Large intestine (tissue), 3 donors: ENCODE data around the gene UBTF. TPM values are rescaled to one million over a fixed set of nuclear protein-coding genes. Genes with fewer than 3 reads are reported as not detected.

Experiments
- DNase-seq, 2 donors: peaks; one replicate each; pipeline versions ENCODE4 v3.0.0 to v3.0.0-alpha.2; 2013
- H3K27ac ChIP-seq: one replicate; pipeline ENCODE4 v1.5.1; 2013; ENCODE audit warnings: low read length
- H3K27me3 ChIP-seq: 2 replicates; pipeline ENCODE4 v1.6.1; 2013; ENCODE audit warnings: low read length; ENCODE audit not compliant: control insufficient read depth, insufficient read depth
- H3K36me3 ChIP-seq: 2 replicates; pipeline ENCODE4 v1.6.1; 2013; ENCODE audit warnings: low read length; ENCODE audit not compliant: control insufficient read depth, insufficient read depth
- H3K4me1 ChIP-seq: one replicate; pipeline ENCODE4 v1.6.1; 2013; ENCODE audit warnings: low read length; ENCODE audit not compliant: control insufficient read depth, insufficient read depth
- H3K4me3 ChIP-seq: one replicate; pipeline ENCODE4 v1.5.1; 2013; ENCODE audit warnings: low read length
- H3K9me3 ChIP-seq: one replicate; pipeline ENCODE4 v1.6.1; 2013; ENCODE audit warnings: mild to moderate bottlenecking, low read depth, low read length, moderate library complexity; ENCODE audit not compliant: control insufficient read depth
- WGBS: methylation state at CpG from one replicate; pipeline ENCODE4 v1.1.5; 2013; ENCODE audit warnings: low lambda C conversion rate; ENCODE audit not compliant: insufficient coverage; 5-methylcytosine and 5-hydroxymethylcytosine counted together
- polyA plus RNA-seq: library from polyadenylated mRNA; unstranded; fragments of 120-200 nt; gene quantifications from one replicate; pipeline ENCODE4 v1.2.1, GENCODE V29; 2013

UBTF gene
- polyA plus RNA-seq, 1 donor = 67.4 TPM

GRCh38 chr17:44223541-44224071 lies 4.1 kb upstream of the UBTF start:
- Histone ChIP-seq H3K27ac (no peak overlapping the region), H3K36me3 (no peaks in the 10 kb centered on the region), H3K4me1 (peaks cover 8% of the 10 kb centered on the region), H3K9me3 (peaks cover 2% of the 10 kb centered on the region), H3K27me3 (no peaks in the 10 kb centered on the region), H3K4me3 (no peak overlapping the region)
- DNase-seq = peak in 1 of 2 donors; percentile 2
- no CpG with 5 or more reads among the region's 7 CpGs for WGBS

- H3K4me1 ChIP-seq = peaks cover 17% of the 10 kb centered on the region
- 0% methylated on average over 3 of the region's 36 CpGs for WGBS
- H3K27ac ChIP-seq = peak overlapping the region; percentile 95
- peak overlapping the region; percentile 97 for H3K4me3 ChIP-seq
- no peaks in the 10 kb centered on the region for H3K36me3 ChIP-seq
- DNase-seq = peak; percentile 45 to 71
- no peaks in the 10 kb centered on the region for H3K27me3 ChIP-seq
- peaks cover 2% of the 10 kb centered on the region for H3K9me3 ChIP-seq
Observed at GRCh38 chr17:44222112-44222869, 2.8 kb upstream of the UBTF start.

GRCh38 chr17:44221862-44222111 lies 2.3 kb upstream of the UBTF start:
- Histone ChIP-seq H3K36me3 (peaks cover 3% of the 10 kb centered on the region), H3K9me3 (peaks cover 2% of the 10 kb centered on the region), H3K4me1 (peaks cover 18% of the 10 kb centered on the region), H3K4me3 (peak overlapping the region; percentile 97), H3K27ac (peak overlapping the region; percentile 95), H3K27me3 (no peaks in the 10 kb centered on the region)
- 0% methylated on average over 3 of the region's 17 CpGs for WGBS
- DNase-seq = no peak

GRCh38 chr17:44221084-44221861 lies 1.8 kb upstream of the UBTF start:
- peaks cover 8% of the 10 kb centered on the region for H3K36me3 ChIP-seq
- peaks cover 2% of the 10 kb centered on the region for H3K9me3 ChIP-seq
- peak overlapping the region; percentile 95 for H3K27ac ChIP-seq
- peak; percentile 58 to 87 for DNase-seq
- whole genome bisulfite sequencing = no CpG with 5 or more reads among the region's 54 CpGs
- no peaks in the 10 kb centered on the region for H3K27me3 ChIP-seq
- peaks cover 18% of the 10 kb centered on the region for H3K4me1 ChIP-seq
- peak overlapping the region; percentile 97 for H3K4me3 ChIP-seq

- WGBS = no CpG with 5 or more reads among the region's 108 CpGs
- DNase-seq = peak in 1 of 2 donors; percentile 79
- Histone ChIP-seq H3K4me1 (peaks cover 18% of the 10 kb centered on the region), H3K27ac (peak overlapping the region; percentile 95), H3K9me3 (peaks cover 2% of the 10 kb centered on the region), H3K4me3 (peak overlapping the region; percentile 97), H3K27me3 (no peaks in the 10 kb centered on the region), H3K36me3 (peaks cover 16% of the 10 kb centered on the region)
Observed at GRCh38 chr17:44220213-44221083, 973 bp upstream of the UBTF start.

GRCh38 chr17:44219108-44219615 lies 313 bp downstream of the UBTF start:
- Histone ChIP-seq H3K36me3 (peaks cover 29% of the 10 kb centered on the region), H3K9me3 (peaks cover 2% of the 10 kb centered on the region), H3K4me3 (peak overlapping the region; percentile 37), H3K27me3 (no peaks in the 10 kb centered on the region), H3K27ac (peak overlapping the region; percentile 49), H3K4me1 (peaks cover 18% of the 10 kb centered on the region)
- no CpG with 5 or more reads among the region's 73 CpGs for WGBS
- DNase-seq = peak; percentile 45 to 74

- Histone ChIP-seq H3K36me3 (peaks cover 35% of the 10 kb centered on the region), H3K4me3 (peak overlapping the region; percentile 60), H3K4me1 (peaks cover 18% of the 10 kb centered on the region), H3K9me3 (peaks cover 2% of the 10 kb centered on the region), H3K27ac (peak overlapping the region; percentile 37), H3K27me3 (no peaks in the 10 kb centered on the region)
- WGBS = no CpG with 5 or more reads among the region's 89 CpGs
- DNase-seq = peak; percentile 92 to 94
Observed at GRCh38 chr17:44218344-44219107, 949 bp downstream of the UBTF start.

GRCh38 chr17:44217738-44218343 lies 1.6 kb downstream of the UBTF start:
- peaks cover 14% of the 10 kb centered on the region for H3K4me1 ChIP-seq
- peaks cover 2% of the 10 kb centered on the region for H3K9me3 ChIP-seq
- no peaks in the 10 kb centered on the region for H3K27me3 ChIP-seq
- 0% methylated on average over 3 of the region's 10 CpGs for WGBS
- DNase-seq = no peak
- H3K36me3 ChIP-seq = peaks cover 42% of the 10 kb centered on the region
- H3K4me3 ChIP-seq = peak overlapping the region; percentile 60
- H3K27ac ChIP-seq = peak overlapping the region; percentile 37

GRCh38 chr17:44216694-44217093 lies 2.8 kb downstream of the UBTF start:
- WGBS = no CpG with 5 or more reads among the region's 5 CpGs
- peaks cover 2% of the 10 kb centered on the region for H3K9me3 ChIP-seq
- H3K4me1 ChIP-seq = peaks cover 10% of the 10 kb centered on the region
- H3K27ac ChIP-seq = no peak overlapping the region
- no peak overlapping the region for H3K4me3 ChIP-seq
- DNase-seq = no peak
- no peaks in the 10 kb centered on the region for H3K27me3 ChIP-seq
- H3K36me3 ChIP-seq = peaks cover 43% of the 10 kb centered on the region
